GM20000 (cell line): Measurements from ENCODE around the gene EMX1.
A peak's percentile ranks its signal among the peaks of the same experiment; 100 is the strongest.

Experiments
- DNase-seq: peaks from one replicate; pipeline ENCODE4 v3.0.0; 2012; ENCODE audit warnings: low spot score
- TF ChIP-seq, protein P1 (sequence below): IDR thresholded peaks from 2 replicates; pipeline ENCODE4 v1.5.1; 2012; ENCODE audit warnings: mild to moderate bottlenecking, control low read depth; ENCODE audit errors: extremely low read depth, missing control alignments

The EMX1 gene

DNA sequence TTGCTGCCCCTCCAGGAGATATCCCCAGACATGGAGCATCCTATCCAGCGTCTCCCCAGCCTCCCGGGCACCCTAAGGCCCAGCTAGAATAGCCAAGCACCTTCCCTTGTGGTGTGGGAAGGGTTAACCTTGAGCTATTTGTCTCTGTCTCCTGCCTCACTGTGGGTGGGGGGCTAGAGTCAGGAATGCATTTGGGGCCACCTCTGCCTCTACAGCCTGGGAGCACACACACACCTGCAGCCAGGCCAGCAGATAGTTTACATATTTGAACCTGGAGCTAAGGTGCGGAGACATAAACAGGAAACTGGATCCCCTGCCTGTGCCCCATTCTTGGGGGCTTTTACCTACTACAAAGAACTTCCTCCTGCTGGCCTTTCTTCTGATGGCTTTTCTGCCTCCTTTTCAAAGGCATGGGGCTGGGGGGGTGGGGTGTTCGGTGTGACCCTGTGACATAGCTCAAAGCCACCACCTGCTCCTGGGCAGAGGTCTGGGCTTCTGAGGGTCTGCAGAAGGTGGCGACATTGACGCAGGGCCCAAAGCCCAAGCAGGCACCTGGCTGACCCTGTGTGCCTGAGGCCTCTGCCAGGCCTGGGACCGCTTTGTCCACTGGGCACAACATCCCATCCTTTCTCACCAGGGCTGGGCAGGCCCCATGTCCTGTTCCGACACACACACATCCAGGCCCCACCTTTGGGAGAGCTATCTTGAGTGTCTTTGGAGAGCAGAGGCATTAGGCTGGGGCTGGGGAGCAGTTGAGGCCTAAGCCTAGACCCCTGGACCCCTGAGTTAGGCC, 34.2 kb downstream of the EMX1 start:
- TF ChIP-seq, protein P1, sequence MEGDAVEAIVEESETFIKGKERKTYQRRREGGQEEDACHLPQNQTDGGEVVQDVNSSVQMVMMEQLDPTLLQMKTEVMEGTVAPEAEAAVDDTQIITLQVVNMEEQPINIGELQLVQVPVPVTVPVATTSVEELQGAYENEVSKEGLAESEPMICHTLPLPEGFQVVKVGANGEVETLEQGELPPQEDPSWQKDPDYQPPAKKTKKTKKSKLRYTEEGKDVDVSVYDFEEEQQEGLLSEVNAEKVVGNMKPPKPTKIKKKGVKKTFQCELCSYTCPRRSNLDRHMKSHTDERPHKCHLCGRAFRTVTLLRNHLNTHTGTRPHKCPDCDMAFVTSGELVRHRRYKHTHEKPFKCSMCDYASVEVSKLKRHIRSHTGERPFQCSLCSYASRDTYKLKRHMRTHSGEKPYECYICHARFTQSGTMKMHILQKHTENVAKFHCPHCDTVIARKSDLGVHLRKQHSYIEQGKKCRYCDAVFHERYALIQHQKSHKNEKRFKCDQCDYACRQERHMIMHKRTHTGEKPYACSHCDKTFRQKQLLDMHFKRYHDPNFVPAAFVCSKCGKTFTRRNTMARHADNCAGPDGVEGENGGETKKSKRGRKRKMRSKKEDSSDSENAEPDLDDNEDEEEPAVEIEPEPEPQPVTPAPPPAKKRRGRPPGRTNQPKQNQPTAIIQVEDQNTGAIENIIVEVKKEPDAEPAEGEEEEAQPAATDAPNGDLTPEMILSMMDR: no peak
- DNase-seq: no peak

DNA sequence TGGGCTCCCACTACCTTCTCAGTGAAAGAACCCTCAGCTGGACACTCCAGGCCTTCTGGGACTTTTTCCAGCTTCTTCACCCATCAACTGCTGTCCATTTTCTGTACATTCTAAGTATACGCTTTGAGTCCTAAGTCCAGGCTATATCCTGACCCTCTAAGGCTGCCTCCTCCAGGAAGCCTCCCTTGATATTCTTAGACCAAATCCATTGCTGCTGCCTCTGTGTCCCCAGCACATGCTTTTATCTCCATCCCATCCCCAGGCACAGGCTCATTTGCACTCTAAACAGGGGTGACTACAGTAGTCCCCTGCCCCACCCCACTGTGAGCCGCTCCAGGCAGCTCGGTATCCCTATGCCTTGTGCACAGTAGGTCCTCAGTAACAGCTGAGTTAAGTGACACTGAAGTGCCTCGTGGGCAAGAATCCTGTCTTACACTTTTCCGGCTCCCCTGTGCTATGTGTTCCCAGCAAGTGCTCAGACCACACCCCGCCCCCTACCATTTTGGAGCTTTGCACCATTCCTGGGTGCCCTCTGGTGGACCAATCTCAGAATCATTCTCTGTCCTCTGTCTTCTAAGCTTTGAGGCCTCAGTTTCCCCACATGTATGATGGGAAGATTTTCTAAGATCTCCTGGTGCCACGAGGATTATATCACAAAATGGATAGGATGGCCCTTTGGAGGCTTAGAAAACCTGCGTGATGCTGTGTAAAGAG, 34.9 kb downstream of the EMX1 start:
- TF ChIP-seq, protein P1: no peak
- DNase-seq: no peak

DNA sequence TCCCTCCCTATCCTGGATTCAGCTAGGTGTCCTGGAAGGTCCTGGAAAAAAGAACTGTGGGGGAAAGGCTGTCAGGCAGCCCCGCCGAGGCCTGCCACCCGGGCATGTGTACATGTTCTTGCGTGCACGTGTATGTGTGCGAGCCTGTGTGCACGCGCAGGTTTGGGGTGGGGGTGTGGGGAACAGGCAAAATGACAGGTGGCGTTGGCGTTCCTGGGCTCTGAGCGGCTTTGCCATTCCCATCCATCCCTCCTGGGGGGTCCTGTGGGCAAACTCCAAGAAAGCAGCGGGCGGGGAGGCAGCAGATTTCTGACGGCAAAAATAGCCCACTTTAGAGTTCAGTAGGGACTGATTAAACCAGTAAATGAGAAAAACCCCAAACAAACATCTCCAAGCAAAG, 35.6 kb downstream of the EMX1 start:
- TF ChIP-seq, protein P1: no peak
- no peak for DNase-seq

DNA sequence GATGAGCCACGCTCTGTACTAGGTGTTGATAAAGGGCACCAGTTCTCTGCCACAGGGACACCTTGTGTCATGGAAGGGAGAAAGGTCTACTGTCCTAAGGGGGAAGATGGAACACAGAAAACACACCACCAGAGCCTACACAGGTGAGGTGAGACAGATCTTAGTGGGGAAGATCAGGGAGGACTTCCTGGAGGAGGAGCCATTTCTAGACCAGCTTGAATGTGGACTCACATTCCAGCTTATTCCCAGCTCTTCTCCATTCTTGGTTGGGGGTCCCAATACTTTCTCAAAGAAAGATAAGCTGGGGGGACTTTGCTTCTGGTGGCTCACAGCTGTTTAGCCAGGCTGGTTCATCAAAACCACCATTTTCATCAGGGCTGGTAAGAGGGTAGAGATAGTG, 36.2 kb downstream of the EMX1 start:
- DNase-seq: no peak
- TF ChIP-seq, protein P1: no peak

DNA sequence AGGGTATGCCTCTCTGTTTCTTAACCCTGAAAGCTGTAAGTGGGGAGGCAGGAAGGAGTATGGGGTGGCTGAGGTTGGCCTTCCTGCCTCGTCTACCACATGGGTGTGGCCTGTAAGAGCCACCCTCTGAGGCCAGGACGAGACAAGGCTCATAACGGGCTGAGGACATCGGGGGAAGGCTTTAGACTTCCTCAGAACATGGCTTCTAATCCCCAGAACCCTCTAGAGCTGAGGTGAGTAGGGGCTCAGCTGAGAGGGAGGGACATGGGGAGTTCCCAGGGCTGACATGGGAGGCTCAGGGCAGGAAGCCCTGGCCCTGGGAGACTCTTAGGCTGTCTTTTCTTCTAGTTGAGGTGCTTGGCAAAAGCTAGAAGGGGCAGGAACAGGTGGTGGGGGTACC, 36.7 kb downstream of the EMX1 start:
- DNase-seq: peak; percentile 28
- TF ChIP-seq, protein P1: no peak

DNA sequence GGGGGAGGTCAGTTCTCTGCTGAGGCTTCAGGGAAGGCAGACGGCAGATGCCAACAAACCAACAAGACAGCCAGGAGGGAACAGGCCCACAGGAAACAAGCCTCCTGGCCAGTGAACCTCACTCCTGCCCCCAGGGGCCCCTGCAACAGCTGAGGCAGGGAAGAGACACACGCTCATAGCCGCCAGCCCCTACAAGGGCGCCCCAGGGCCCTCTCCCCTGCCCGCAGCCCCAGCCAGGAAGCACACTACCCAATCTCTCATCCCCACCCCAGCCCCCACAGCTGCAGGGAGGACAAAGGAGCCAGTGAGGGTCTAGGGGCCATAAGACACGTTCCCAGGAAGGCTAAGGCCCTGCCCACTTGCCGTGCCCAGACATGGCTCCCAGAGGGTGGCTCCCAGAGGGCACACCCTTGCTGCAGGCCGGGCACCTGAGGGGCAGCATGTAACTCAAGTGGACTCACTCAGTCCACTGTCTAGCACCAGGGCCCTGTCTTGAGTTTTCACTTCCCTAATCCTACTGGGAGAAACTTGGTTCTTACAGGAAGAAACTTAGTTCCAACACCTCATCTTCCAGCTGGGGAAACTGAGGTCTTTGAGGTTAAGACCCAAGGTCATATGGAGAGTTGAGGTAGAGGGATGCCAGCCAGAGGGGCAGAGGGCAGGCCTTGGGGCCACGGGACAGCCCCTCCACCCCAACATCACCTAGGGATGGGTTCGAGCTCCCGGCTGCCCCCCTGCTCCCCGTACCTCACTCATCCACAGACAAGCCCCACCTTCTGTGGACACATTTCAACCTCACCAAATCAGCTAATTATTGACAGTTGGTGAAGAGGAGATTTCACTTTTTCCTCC, 37.3 kb downstream of the EMX1 start:
- no peak for DNase-seq
- TF ChIP-seq, protein P1: no peak
